Right hindlimb (tissue), 1 donor: ENCODE measurements around the gene SYCE3.

Experiments
- DNase-seq: peaks from one replicate; pipeline ENCODE4 v3.0.0-alpha.2; 2018

The SYCE3 gene

DNA sequence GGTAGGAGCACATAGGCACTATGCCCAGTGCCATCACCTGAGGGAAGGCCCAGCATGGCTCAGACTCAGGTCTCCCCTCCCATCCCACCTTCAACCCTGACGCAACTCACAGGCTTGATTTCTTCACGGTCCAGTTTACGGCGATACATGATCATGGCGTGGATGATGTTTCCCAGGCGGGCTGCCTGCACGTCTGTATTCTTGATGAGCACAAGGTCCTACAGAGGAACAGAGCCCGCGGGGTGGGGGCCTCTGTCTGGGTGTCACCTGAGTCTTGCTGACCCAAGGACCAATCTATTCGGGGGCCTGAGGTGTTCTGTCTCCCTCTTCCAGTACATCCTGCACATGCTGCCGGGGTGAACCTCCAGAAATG lies 11.7 kb upstream of the SYCE3 start:
- DNase-seq, result no peak

DNA sequence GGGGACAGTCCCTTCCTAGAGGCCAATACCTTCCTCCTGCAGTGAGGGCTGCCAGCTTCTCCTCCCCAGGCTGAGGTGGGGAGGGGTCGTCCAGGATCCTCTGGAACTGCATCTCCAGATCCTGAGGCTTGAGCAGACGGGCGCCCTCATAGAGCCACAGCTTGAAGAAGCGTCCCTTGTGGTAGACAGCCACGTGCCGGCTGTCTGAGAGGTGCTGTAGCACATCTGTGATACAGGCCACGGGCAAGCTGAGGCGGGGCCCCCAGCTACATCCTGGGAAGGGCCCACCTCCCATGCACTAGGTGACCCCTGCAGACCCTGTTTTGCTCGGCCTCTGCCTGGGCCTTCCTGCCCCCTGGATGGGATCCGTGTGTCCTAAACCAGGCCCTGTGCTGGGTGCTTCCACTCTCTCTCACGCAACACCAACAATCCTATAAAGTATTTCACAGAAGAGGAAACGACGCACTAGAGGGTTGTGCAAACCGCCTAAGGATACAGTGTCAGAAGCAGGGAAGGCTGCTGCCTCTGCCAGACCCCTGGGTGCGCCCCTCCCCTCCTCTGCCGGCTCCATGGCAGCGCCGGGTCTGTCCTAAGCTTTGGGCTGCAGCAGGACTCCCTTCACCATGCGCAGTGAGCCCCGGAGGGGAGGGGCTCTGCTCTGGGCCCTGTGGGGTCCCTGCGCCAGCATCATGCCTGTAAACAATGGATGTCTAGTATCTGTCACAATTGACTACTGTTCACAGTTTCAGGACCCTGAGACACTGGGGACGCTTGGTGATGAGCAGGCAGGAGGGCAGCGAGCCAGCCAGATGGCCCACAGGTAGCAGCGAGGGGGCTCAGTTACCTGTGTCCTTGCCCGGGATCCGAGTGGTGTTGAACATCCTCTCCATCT lies 11.0 kb upstream of the SYCE3 start:
- DNase-seq, result no peak

DNA sequence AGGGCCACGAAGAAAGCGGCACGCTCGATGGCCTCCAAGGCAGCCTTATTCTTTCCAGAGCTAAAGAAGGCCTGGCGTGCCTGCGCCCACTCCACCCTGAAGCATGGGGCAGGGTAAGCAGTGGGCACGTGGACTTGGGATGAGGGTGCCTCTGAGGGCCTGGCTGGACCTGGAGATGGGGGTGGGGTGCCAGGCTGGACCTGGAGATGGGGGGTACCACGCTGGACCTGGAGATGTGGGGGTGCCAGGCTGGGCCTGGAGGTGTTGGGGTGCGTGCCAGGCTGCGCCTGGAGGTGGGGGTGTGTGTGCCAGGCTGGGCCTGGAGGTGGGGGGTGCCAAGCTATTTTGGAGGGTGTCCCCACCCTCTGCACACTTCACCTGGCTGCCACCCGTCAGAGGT lies 10.2 kb upstream of the SYCE3 start:
- no peak for DNase-seq

DNA sequence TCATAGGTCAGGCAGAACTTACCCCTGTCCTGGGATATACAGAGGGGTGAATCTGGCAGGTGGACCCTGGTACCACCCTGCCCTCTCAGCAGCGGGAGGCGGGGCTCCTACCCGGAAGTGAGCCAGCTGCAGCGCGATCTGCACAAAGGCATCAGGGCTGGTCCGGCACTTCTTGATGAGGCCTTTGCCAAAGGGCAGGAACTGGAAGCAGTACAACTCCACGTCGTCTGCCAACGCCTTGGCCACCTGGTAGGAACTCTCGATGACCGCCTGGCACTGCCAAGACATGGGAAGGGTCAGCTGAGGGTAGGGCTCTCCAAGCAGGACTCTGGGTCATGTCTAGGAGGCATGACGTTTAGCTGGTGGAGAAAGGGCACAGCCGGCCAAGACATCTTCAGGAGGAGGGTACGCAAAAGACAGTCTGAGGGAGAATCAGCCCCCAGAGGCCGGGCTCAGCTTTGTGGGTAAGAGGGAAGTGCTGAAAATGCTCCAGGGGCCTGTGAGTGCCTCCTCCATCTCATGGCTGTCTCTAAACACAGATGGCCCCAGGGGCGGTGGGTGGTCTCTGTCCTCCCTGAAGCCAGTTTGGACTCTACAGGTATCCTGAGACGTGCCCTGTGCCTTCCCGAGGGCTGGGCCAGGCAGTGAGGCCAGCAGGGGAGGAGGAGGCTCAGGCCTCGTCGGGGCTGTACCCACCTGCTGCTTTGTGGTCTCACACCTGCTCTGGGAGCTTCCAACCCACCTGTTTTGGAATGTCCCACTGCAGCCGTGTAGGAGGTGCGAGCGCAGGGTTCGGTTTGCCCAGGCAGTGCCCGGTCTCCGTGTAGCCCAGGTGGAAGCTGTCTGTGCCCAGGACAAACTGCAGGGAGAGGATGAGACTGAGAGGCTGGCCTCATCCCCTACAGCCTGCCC lies 8.8 kb upstream of the SYCE3 start:
- no peak for DNase-seq

DNA sequence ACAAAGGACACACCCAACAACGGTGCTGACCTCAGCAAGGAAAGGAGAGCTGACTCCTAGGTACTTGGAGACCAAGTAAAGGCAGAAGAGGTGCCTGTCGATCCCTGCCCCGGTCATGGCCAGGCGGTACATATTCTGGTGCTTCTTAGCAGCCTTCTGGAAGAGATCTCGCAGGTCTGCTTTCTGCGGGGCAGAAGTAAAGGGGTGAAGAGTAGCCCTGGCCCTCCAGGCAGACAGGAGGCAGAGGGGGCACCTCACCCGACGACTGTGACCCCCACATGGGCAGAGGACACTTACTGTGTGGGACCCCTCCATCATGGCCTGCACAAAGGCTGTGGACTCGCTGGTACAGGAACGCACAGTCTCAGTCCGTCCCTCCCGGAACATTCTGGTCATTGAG lies 8.1 kb upstream of the SYCE3 start:
- no peak for DNase-seq

DNA sequence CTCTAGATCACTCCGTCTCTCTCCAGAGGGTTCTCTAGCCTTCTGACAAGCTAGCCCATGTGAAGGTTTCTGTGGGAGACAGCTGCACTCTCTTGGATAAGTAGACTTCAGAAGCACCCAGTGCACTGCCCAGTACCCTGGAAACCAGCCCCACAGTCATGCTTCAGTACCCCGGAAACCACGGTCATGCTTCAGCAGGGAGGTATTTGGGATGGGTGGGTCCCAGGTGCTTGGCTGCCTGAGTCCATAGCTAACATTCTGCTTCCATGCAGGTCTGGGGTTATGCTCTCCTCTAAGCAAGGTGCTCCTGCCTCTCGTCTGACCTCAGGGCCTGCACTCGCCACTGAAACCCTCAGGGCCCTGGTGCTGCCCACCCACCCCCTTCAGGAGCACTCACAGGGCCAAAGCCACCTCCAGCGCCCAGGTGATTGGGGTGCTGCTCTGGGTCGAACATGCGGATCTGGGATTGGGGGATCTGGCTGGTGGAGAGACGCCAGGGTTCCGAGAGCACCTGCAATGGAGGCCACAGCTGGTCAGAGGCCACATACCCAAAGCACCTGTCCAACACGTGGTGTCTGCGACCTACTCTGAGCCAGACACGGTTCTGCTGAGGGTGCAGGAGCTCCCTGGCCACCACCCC lies 7.3 kb upstream of the SYCE3 start:
- DNase-seq, result no peak

DNA sequence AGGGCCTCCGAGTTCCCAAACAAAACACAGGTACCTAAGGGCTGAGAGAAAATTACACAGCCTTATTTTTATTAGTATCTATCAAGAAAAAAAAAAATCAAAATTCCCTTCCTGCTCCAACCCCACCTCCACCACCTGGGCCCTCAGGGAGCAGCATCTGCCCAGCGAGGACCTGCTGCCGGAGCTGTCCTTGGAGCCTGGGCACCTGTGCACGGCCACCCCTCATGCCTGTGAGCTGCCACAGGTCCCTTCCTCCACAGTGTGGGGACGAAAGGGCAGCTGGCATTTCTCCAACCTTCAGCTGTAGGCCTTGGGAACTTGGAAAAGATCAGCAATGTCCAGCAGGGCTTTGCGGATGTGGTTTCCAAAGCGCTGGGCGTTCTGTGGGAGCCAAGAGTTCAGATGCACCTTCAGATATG lies 6.3 kb upstream of the SYCE3 start:
- no peak for DNase-seq

DNA sequence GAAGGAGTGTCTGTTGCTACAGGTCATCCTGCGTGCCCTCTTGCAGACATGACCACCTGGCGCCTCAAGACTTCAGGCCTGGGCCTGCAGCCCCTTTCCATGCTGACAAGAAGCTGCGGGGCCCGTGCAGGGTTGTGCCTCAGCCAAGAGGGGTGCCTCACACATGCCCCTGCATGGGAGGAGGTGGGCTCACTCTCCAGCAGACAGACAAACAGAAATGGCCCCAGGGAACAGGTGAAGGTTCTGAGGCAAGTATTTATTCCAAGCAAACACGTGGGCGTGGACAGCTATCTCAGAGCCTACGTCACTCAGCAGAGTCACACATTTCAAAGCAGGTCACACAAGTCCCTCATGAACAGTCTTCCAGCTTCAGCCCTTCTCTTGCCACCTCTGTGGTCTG lies 5.9 kb upstream of the SYCE3 start:
- no peak for DNase-seq

DNA sequence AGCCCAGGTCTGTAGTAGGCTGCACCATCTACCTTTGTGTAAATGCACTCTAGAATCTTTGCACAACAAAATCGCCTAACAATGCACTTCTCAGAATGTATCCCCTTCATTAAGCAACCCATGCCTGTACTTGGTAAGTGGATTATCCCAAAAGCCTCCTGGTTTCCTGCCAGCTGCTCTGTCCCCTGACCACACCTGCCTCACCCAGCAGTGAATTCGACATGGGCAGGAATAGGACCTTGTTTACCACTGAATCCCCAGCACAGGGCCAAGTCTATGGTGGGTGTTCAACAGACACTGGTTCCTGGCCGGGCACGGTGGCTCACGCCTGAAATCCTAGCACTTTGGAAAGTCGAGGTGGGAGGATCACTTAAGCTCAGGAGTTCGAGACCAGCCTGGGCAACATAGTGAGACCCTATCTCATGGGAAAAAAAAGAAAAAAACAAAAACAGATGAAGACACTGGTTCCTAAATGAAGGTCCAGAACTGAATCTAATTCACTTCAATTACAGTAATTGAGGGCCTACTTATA lies 5.1 kb upstream of the SYCE3 start:
- DNase-seq, result no peak

DNA sequence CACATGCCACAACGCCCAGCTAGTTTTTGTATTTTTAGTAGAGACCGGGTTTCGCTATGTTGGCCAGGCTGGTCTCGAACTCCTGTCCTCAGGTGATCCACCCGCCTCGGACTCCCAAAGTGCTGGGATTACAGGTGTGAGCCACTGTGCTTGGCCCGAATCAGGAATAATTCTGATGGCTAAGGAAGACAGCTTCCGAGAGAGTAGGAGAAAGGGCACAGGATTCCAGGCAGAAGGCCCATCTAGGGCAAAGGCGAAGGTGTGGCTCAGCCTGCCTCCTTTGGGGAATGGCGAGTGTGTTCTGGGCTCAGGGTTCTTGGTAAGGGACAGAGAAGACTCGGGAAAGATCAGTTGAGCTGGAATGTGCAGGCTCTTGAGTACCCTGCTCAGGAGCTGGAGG lies 1.6 kb upstream of the SYCE3 start:
- no peak for DNase-seq

DNA sequence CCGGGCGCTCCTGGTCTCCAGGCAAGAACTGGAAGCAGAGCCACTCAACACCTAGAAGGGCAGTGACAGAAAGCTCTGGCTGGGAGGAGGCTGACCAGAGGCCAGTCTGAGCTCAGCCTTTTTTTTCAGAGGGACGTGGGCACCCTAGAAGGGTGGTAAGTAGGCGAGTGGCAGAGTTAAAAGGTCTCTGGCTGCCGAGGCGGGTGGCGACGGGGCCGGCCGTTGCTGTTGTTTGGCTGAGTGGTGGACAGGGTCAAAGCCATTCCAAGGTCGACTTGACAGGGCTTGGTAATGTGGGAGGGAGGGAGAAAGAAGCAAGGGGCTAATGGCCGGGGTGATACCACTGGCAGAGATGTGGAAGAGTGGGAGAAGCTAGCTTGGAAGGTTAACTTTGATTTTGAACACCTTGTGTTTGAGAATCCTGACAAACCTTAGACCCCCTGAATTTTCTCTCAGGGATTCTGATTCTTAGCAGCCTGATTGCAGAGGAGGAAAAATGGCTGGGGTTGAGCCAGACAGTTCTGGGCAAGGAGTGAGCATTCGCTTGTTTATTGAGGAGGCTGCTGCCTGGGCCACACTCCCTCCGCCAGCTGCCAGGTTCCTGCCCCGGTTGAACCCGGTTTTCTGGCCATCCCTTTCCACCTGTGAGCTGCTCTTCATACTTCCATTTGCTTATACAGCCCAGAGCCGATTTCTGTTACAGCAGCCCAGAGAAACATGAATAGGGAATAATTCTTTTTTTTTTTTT lies 868 bp upstream of the SYCE3 start:
- no peak for DNase-seq

DNA sequence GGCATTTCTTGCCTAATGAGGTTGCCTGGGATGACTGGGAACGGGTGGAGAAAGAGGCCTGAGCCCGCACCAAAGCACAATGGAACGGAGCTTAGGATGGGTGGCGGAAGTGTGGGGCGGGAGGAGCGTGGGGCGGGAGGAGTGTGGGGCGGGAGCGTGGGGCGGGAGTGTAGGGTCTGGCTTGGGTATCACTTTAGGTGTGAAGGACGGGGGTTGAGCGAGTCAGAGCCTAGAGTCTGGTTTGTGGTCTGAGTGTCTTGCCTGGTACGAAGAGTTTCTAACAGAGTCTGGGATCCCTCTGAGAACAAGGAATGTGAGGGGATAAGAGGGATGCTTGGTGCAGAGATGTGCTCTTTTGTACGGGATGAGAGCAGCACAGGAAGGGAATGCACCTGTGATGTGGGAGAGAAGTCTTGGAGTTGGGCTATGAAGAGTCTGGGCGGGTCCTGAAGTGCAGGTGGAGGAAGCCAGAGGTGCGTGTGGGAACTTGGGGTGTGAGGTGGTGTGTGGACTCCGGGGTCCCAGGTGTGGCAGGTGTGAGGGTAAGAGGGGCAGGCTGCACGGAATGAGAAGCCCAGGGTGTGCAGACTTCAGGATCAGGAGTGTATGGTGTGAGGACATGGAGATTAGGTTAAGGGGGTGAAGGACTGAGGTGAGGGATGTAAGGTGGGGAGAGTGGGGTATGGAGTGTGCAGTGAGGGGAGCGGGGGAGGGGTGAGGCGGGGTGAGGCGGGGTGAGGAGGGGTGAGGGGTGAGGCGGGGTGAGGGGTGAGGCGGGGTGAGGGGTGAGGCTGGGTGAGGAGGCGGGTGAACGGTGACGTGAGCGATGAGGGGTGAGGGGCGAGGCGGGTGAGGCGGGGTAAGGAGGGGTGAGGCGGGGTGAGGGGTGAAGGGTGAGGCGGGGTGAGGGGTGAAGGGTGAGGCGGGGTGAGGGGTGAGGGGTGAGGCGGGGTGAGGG lies 1.0 kb downstream of the SYCE3 start:
- DNase-seq, result no peak

DNA sequence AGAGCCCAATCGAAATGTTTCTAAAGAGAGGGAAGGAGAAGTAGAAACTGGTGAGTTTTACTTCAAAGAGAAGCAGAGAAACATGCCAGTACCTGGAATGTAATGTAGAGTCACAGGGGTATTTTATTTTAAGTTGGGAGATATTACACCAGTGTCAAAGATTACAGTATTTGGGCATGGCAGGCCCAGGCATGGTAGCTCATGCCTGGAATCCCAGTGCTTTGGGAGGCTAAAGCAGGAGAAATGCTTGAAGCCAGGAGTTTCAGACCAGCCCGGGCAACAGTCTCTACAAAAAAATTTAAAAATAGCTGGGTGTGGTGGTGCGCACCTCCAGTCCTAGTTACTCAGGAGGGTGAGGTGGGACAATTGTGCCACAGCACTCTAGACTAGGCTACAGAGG lies 2.7 kb downstream of the SYCE3 start:
- no peak for DNase-seq

DNA sequence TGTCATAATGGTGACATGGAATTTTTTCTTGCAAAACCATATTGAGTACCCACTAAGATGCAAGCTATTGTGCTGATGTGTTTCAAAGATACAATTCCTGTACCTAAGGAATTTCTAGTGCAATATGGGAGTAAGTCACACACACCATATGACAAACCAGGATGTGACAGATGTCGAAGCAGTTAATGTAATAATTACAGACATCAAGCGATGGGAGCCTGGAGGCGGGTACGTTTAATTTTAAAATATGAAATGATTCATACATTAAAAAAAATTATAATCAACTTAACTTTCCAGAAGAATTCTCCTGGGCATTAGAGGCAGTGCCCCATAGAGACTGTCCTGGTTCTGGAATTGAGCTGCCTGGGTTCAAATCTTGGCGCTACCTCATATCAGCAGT lies 6.0 kb downstream of the SYCE3 start:
- no peak for DNase-seq

DNA sequence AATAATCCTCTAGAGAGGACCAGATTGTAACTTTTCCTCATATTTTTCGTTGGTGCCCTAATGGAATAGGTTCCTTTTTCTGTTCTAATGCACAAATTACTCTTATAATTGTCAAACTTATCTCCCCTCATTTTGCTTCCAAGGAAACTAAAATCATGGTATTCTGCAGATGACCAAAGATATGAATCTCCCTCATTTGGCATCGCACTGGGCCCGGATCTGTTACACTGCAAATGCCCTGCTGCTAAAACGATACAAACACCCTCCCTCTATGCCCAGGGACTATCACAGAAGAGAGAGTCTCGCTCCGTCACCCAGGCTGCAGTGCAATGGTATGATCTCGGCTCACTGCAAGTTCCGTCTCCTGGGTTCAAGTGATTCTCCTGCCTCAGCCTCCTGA lies 9.4 kb downstream of the SYCE3 start:
- DNase-seq, result no peak

DNA sequence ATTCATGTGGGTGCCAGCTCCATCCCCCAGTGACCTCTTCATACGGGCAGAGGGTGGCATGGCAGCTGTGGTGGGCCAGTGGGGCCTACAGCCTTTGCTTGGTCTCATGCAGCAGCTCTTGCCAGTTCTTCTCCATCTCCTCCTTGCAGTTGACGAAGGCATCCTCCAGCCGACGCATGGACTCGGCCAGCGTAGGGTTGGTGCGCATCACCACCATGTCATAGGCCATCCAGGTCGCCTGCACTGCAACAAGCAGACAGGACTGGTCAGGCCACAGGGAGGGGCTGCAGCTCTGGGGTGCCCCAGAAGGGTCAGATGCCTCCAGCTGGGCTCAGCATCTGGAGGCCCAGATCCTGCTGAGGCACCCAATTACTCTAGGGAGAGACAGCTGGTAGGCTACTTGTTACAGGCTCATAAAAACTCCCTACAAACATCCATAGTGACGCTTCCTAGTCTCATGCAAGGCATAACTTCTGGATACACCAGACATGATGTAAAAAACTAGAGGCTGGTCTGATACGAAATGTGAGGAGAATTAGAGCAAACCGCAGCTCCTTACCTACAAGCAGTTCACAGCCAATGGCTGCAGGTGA lies 11.5 kb downstream of the SYCE3 start:
- DNase-seq, result no peak

DNA sequence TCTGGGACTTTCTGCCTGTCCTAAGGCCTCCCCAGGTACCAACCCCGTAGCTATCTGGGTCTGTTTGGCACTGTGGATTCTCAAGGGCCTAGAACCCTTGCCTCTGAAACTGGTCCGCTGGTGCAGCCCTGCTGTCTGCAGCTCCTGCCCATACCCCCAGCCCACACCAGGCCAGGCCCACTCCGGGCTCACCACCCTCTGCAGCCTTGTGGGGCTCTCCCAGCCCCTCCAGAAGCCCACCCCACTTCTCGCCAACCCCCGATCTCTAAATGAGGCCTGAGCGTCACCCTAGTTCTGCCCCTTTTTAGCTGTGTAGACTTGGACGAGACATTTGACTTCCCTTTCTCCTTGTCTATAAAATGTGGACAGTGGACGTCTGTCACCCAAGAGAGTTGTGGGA lies 12.3 kb downstream of the SYCE3 start:
- no peak for DNase-seq

DNA sequence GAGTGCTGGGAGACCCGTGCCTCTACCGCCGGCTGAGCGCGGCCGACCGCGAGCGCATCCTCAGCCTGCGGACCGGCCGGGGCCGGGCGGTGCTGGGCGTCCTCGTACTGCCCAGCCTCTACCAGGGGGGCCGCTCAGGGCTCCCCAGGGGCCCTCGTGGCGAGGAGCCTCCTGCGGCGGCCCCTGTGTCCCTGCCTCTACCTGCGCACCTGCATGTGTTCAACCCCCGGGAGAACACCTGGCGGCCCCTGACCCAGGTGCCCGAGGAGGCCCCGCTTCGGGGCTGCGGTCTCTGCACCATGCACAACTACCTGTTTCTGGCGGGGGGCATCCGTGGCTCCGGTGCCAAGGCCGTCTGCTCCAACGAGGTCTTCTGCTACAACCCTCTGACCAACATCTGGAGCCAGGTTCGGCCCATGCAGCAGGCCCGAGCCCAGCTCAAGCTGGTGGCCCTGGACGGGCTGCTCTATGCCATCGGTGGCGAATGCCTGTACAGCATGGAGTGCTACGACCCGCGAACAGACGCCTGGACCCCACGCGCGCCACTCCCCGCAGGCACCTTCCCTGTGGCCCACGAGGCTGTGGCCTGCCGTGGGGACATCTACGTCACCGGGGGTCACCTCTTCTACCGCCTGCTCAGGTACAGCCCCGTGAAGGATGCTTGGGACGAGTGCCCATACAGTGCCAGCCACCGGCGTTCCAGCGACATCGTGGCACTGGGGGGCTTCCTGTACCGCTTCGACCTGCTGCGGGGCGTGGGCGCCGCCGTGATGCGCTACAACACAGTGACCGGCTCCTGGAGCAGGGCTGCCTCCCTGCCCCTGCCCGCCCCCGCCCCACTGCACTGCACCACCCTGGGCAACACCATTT lies 13.6 kb downstream of the SYCE3 start:
- DNase-seq, result no peak

DNA sequence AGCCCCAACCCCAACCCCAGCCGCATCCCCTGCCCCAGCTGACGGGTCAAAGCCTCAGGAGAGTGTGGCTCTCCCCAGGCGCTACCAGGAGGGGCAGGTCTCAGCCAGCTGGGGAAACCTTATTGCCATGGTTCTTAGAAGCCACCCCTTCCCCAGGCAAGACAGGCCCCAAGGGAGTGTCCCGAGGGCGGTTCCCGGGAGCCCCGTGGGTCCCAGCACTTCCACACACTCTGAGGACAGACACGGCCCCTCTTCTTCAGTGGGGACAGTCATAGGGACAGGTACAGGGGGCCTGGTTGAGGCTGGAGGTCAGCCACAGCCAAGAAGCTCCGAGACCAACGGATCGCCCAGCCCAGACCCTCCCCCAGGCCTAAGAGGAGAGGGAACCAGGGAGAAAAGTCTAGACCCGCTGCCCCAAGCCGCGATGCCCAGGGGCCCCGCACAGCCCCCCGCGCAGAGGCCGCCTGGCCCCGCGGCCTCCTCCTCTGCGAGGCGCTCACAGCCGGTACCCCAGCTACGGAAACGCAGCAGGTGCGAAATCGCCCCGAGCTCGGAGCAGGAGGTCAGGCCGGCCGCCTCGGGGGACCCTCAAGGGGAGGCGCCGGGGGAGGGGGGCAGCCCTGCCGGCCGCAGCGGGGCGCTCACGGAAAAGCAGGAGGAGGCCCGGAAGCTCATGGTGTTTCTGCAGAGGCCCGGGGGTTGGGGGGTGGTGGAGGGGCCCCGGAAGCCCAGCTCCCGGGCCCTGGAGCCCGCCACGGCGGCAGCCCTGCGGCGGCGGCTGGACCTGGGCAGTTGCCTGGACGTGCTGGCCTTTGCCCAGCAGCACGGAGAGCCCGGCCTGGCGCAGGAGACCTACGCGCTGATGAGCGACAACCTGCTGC lies 14.4 kb downstream of the SYCE3 start:
- no peak for DNase-seq
